Activated CD4-positive, alpha-beta T cell treated with anti-CD3 and anti-CD28 coated beads, Interleukin-2, amount 50 U/mL, for 48 hours (primary cell): ENCODE data around the gene PREX1.

ENCODE experiments used
- DNase-seq, 2 experiments: peaks; one replicate each; pipeline ENCODE4 v3.0.0-alpha.2; 2020

The PREX1 gene

DNA sequence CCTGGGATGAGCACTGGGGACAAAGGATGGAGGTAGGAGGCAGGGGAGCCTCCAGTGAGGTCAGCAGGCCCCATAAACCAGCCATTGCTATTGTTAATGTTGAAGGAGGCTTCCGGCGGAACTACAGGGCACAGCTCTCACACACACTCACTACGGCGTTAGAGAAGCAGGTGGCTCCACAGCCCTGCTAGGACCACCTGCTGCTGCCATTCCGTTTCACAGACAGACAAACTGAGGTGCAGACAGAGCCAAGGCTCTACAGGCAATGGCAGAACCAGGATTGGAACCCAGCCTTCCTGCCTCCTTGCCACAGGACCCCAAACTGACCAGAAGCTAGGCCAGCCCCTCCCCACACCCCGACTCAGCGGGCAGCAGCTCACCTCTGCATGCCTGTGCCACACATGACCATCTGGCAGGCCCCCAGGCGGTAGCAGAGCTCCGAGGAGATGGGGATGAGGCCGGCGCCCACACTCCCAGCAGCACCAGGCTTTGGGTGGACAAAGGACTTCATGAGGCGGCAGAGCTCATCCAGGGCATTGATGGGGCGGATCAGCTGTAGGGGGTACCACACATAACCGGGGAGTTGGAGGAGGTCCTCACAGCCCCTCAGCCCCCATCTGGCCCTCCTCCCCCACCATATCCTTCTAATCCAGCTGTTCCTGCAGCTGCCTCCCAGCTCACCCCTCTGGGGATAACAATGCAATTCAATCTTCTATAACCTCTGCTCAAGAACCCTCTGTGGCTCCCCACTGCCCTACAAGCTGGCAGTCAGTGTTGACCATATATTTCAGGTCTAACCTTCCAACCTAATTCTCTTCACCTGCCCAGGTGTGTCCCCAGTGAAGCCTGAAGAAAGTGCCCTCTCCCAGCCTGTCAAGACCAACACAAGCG is 198.5 kb downstream of the PREX1 start:
- DNase-seq: no peak

DNA sequence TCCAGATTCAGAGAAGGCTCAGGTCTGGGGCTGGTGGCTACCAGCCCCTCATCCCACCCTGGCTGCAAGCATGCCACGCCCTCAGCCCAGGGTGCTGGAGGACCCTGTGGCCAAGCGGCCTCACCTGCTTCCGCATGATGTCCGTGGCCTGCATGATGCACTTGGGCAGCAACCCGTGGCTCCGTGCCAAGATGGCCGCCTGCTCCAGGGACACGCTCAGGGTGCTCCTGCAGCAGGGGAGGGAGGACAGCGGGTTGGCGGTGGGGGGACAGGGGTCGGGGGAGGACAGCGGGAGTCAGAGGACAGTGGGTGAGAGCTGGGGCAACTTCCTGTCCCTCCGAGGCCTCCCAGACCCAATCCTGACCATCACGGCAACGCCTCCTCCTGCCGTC is 200.1 kb downstream of the PREX1 start:
- no peak for DNase-seq

DNA sequence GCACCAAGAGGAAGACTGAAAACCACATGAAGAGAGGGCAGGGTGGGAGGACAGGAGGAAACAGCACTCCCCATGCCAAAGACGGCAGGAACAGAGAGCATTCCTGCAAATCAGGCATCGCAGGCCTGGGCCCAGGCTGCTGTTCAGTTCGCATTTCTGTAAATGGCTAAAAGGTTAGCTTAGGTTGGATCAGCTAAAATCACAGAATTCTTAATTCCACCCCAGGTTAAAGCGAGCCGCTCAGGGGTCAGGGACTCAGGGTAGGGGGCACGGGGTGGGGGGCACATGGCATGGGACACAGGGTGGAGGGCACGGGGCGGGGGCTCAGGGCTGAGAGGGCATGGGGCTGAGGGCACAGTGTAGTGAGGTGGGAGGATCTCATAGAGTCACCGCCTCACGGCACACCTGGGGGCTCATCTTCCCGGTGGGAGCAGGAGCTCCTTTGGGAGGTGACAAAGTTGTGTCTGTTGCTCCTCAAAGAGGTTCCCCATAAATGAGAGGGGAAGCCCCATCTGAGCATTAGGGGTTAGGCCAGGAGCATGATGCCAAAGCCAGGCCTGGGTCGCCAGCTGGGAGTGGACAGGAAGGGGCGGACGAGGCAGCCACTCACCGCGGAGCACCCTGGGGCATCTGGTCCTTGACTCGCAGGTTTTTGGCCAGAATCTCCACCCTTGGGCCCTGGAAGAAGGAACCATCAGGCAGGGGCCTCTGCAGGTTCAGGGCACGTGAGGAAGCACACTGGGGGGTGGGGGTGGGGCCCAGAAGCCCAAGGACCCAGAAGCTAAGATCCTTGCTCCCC is 200.7 kb downstream of the PREX1 start:
- no peak for DNase-seq

DNA sequence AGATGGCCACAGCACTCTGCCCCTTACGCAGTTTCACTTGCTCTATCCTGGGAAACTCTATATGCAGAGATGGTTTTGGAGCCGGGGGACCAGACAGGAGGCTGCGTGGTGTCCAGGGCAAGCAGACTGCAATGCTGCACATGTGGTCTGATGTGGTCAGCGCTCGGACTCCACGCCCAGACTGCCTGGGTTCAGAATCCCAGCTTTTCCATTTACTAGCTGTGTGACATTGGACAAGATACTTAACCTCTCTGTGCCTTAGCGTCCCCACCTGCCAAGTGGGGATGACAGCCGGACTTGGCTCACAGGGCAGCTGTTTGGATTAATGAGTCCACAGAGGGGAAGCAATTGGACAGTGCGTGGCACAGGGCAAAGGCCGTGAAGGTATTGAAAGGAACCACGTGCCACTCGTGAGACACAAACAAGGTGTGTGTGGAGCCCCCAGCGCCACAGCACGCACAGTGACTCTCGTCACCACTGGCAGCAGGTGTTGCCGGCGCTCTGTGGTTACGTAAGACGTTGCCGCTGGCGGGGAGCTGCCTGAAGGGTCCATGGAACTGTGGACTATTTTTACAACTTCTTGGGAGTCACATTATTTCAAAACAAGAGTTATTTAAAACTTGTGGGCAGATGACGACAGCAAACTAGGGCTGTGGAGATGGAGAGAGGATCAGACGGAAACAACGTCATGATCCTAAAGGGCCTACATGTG is 201.4 kb downstream of the PREX1 start:
- DNase-seq: no peak

DNA sequence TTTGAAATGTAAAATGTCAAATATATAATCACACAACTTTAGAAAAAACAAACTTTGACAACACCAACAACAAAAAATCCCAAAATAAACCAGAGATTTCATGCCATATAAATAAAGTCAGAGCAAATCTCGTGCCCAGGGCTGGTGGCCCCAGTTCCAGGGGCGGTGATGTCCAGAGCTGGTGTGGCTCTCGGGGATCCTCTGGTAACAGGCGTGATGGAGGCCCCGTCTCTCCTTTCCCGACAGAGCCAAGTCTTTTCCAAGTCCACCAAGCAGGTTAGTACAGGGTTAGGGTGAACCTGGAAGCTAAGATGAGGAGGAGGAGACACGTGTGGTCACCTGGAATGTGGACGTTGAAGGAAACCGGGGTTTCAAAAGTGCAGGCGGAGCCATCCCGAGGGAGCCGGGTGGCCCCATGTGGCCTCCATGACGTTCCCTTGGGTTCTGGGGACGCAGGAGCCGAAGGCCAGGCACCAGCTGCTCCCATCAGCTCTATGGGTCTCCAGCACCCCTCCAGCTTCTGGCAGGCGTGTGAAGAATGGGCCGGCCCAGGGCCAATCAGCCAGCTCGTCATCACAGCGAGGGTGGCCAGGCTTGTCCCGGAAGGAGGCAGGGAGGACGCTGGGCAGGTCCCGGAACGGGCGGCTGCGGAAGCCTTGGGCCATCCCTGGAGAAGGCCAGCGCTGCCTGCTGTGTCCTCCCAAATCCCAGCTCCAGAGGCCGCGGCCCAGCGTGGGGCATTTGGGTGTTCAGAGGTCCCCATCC is 202.5 kb downstream of the PREX1 start:
- no peak for DNase-seq

DNA sequence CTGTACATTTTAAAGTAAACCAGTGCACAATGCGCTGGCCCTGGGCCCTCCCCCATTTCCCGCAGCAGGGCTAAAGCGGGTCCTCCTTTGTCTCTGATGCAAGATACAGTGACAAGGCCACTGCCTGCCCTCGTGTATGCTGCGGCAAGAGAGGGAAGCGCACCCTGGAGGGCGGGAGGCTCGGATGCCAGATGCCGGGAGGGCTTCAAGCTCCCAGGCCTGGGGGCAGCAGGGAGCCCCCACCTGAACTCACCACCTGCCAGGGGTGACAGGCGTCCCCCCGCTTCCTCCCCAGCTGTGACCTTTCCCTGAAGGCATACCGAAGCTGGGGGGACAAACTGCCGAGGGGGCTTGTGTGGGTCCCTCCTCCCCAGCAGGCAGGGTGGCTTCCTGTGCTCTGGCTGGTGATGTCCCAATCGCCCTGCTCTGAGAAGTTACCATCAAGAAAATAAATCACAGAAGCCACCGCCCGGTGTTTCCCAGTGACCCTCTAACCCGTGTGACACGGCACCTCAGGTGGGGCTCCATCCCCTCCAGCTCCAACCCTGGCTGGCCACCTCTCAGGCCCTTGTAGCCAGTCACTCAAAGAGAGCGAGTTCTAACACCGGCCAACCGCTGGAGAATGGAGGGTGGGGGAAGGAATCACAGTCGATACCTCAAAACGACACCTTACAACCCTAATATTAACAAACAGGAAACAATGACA is 203.3 kb downstream of the PREX1 start:
- no peak for DNase-seq

DNA sequence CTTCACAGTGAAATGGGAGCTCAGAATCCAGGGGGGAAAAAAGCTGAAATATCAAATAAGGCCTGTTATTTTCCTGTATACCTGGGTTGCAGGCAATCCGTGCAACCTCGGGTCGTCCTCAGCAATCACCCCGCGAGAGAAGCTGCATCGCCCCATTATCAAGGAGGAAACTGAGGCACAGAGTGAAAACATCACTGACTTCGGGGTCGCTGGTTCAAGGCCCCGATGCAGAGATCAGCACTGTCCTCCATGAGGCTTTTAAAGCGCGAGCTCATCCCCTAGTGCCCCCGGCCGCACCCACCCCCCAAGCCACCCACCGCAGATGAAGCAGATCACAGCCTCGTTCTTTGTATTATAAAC is 203.9 kb downstream of the PREX1 start:
- DNase-seq: no peak

DNA sequence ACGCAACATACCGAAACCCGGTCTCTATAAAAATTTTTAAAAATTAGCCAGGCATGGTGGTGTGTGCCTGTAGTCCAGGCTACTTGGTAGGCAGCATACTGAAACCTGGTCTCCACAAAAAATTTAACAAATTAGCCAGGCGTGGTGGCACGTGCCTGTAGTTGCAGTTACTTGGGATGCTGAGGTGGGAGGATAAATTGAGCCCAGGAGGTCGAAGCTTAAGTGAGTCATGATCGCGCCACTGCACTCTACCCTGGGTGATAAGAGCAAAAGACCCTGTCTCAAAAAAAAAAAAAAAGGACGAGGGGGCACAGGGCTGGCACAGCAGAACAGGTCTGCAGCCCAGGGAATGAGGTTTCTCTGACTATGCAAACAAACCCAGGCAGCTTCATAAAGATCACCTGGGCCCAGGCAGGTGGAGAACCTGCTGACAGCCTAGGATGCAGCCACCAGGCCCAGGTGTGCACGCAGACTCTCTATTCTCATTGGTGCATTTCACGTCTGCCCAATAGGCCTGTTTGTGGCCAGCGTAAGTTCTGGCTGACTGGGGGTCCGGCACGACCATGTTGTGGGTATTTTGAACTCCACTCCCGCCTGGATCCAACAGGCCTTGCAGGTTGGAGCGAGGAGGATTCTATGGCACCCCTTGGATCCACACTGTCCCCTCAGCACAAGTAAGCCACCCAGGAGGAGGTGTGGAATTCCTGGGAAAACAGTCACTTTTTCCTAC is 204.5 kb downstream of the PREX1 start:
- no peak for DNase-seq

DNA sequence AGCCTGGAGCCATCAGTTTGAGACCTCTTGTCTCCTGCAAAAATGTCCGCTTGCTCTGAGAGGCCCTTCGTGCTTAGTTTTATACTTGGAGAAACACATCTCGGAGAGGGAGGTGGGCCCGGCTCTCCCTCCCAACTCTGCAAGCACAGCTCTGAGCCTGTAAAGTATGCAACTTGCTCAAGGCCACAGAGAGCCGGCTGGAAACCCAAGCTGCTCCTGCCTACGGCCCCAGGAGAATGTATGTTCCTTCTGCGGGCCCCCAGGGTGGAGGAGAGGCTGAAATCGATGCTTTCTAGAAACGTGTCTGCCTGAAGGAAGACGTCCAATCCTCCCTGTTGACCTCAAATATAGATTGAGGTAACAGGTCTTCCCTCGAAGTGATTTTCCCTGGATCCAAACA is 205.4 kb downstream of the PREX1 start:
- no peak for DNase-seq

DNA sequence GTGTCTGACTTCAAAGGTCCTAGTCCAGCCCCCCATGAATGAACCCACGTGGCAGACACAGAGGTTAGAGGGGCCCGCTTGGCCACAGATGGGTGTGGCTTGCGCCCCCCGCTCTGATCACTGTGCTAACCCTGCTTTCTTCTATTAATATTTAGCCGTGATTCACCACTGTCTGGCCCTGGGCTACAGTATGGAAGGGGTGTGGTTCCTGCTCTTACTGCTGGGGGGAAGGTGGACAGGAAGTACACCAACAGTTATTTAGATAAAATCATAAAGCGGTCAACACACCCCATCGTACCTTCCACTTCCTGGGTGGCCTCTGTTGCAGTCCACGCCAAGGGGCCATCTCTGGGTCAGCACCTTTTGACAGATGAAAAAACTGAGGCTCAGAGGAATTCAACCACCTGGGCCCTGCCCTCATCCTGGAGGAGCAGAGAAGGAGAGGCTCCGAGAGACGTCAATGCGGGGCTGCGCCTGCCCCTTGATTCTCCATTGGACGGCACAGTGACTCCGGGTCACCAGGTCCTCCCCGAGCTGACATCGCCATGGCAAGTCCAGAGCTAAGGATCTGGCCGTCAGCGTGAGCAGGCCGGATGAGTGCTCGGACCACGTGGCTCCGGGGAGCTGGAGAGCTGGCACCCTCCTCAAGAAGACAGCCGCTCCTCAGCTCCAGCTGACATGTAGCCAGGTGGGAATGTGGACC is 206.3 kb downstream of the PREX1 start:
- DNase-seq: no peak

DNA sequence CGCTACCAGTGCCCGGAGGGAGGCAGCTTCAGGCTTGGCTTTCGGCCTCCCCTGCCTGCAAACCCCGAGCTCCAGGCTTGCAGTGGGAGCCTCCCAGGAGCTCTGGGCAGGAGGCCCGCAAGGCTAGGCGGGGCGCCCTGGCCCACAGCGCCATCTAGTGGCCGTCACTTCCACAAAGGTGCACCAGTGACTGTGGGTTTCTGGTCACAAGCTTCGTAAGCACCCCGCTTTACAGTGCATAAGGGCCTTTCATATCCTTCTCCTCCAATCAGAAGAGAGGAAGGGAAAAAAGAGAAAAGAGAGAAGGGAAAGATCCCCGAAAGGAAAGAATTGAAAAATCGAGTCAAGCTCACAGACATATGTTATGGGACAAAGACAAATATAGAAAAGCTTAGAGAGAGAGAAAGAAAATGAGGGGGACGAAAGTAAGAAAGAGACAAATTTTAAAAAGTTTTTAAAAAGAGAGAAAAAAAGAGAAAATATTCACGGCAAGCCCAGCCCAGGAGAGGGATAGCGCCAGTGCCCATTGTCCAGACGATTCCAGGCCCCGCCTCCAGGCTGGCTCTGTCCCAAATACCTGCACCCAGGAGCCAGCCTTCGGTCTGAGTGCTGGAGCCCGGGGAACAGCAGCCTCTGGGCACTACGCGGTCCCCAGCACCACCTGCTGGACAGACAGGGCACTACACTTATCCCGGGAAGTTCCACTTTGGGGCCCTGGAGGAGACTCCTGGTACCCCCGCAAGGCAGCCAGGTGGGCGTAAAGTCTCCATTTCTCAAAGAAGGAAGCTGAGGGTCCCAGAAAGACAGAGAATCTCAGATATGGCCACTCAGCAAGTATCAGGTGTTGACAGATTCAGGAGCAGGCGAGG is 207.1 kb downstream of the PREX1 start:
- peak; percentile 80 to 82 for DNase-seq

DNA sequence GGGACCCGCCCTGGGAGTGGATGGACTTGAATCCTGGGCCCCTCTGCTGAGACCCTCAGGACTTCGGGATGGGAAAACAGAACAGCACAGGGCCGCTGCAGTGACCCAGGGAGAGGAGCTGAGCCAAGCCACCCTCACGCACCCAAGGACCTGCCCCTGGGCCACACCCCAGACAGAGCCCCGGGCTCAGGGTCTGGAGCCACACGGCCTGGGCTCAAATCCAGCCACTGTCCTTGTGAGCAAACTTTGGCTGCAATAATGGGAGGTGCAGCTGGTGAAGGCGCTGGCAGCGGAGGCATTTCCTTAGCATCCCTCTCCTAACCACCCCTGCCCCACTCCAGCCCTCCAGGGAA is 207.7 kb downstream of the PREX1 start:
- DNase-seq: no peak

DNA sequence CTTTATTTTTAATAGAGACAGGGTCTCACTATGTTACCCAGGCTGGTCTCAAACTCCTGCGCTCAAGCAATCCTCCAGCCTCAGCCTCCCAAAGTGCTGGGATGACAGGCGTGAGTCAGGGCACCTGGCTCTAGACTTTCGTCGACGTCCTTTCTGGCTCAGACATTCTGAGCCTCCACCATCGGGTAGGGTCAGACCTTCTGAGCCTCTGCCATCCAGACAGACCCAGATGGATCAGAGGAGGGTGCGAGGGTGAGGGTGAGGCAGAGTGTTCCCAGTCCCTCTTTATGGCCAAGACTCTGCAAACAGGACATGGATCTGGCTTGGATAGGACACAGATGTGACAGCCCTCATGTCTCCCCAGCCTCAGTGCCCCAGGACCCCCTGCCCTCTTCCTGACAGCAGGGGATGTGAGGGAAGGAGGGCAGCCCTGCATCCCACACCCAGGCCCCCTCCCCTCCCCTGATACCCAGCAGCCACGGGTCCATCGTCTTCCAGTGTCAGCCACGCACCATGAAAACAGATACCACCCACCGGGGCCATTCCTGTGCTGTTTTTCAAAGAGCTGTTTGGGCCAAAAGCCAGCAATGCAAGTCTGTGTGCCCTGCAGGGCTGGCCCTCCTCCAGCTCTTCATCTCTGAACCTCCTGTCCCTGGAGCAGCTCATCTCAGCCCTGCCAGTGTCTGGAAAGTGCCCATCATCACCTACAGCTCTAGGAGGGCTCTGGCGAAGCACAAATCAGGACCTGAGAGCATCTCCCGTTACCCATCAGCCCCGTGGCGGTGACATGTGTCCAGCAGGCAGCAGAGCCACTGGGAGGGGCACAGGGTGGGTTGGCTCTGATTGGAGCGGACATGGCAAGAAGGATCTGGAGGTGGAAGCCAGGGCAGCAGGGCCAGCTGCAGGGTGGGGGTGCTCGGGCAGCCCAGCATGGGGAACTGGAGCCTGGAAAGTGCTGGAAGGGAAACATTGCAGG is 208.4 kb downstream of the PREX1 start:
- no peak for DNase-seq

DNA sequence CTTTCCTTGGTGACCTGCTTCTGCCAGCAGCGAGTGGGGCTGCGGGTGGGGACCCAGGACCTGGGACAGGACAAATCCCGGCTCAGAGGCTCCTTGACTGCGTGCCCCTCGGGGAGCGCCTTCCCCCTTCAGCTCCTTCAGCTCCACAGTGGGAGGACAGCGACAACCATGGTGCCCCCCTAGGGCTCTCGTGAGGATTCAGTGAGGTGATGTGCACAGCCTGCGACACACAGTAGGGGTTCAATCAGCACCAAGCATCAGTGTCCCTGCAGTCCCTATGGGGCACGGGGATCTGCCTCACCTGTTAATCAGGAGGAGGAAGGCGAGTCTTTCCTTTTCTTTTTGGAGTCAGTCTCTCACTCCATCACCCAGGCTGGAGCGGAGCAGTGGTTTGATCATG is 209.2 kb downstream of the PREX1 start:
- no peak for DNase-seq

DNA sequence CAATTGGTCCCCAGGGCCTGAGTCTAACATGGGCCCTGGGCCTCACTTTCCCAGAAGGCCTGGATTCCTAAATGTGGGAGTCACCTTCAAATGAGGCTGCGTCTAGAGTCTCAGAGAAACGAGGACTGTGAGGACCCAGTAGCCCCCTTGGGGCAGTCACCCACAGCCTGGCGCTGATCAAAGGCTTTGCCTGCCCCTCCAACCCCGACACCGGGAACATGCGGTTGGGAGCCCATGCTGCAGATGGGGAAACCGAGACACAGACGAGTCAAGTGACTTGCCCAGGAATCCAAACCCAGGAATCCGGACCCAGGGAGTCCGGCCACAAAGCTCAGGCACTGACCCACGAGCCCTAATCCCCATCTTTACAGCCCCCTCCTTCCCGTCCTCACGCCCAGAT is 209.7 kb downstream of the PREX1 start:
- no peak for DNase-seq

DNA sequence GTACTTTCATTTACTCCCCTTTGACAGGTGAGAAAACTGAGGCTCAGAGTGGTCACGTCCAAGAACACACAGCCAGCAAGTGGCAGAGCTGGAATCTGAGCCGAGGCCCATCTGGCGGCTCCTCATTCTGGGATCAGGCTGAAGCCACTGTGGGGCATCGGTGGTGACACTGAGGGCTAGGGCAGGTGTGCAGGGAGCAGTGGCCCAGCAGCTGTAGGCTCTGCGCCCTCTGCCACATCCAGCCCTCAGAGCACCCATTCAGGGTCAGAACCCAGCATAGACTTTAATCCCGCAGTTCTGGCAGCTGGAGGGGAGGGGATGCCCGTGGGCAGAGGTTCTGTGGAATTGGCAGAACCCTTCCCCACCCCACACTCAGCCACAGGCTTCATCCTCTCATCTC is 210.3 kb downstream of the PREX1 start:
- no peak for DNase-seq

DNA sequence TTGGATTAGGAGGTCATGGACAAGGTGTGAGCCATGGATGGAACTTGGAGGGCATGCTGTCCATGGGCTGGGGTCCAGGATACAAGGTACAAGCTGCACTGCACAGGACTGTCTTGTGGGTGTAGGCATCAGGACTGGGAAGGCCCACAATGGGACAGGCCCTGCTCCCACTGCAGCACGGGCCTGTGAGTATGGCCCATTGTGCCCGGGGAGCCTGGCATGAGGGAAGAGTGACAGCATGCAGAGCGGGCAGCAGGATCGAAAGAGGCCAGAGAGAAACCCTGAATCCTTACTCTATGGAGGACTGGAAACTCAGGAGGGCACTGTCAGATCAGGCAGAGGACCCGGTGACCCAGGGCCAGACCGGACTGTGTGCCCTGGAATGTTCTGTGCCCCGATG is 211.3 kb downstream of the PREX1 start:
- no peak for DNase-seq

DNA sequence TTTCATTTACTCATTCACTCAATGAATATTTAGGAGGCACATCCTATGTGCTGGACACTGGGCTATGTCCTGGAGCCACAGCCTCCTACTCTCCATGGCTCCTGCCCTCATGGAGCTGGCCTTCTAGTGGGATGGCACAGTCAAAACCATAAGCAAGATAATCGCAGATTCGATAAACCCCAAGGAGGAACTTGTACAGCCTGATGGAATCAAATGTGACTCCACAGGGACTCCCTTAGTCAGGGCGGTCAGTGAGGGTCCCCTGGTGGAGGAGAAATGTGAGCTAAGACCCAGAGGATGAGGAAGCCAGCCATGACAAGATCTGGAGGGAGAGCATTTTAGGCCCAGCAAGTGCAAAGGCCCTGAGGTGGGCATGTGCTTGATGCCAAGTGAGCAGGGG is 211.9 kb downstream of the PREX1 start:
- no peak for DNase-seq
